IPS-NIHi7 (cell line): ENCODE measurements around the gene TRIM47.
A peak's percentile ranks its signal among the peaks of the same experiment; 100 is the strongest.

ENCODE experiments used
- DNase-seq: peaks from one replicate; pipeline ENCODE4 v3.0.0; 2012; ENCODE audit warnings: mixed read lengths; ENCODE audit errors: extremely low spot score

Gene TRIM47

DNA sequence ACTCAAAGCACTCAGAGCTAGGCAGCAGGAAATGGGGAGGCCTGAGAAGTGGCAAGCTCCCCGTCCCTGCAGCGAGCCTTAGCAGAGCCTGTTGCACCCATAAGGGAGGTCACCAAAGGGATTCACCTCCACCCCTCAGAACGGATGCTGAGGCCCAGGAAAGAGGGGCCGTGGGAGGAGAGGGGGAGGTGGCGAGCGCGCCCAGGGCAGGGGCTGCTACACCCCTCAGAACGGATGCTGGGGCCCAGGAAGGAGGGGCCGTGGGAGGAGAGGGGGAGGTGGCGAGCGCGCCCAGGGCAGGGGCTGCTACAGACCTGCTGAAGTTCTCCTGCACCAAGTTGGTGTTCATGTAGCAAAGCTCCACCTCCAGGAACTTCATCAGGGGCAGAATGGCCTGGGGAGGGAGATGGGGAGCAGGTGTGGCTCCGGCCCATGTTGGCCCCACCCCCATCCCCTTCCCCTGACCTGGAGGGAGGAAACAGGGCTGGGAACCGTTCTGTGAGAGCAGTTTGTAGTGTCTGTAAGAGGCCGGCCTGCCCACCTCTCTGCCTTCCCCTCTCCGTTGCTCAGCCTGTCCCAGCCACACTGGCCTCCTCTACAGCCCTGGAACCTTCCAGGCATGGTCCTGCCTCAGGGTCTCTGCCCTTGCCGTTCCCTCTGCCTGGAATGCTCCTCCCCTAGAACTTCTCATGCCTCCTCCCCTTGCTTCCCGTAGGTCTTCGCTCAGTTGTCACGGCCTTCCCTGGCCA lies 45.6 kb downstream of the TRIM47 start:
- DNase-seq = peak; percentile 88

- no peak for DNase-seq
Observed at GRCh38 chr17:75832164-75832651, 46.2 kb downstream of the TRIM47 start.

DNA sequence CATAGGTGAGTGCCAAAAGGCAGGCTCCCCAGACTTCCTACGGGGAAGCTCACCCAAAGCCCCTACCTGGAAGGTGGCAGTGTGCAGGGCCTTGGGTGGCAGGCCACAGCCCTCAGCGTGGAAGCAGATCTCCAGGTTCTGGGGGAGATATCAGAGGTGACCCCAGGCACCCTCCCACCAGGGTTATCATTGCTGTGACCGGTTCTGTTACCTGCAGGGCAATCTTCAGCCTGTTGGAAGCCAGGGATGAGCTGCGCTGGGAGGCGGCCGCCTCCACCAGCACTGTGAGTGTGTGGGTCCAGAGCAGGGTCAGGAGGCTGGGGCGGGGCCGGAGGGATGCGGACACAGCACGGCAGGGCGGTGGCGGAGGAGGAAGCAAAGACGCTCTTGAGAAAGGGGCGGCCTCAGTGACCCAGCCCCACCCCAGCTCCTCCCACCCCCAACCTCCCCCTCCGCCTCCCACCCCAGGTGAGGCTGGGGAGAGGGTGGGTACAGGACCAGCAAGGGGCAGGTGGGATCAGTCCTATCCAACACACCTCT lies 47.3 kb downstream of the TRIM47 start:
- no peak for DNase-seq

- DNase-seq = peak; percentile 84
Observed at GRCh38 chr17:75830164-75831031, 48.0 kb downstream of the TRIM47 start.

DNA sequence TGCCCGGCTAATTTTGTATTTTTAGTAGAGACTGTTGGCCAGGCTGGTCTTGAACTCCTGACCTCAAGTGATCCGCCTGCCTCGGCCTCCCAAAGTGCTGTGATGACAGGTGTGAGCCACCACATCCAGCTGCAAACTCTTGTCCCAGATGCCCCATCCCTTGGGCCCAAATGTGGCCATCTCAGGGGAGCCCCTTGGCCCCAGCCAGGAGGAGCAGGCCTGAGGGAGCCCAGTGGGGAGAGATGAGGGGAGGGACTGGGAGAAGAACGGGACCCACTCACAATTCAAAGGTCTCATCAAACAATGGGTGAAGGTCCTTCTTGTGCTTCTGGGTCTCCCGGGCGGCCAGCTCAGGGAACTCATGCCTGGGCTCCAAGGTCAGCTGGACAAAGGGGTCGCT lies 48.6 kb downstream of the TRIM47 start:
- no peak for DNase-seq

- no peak for DNase-seq
Observed at GRCh38 chr17:75828741-75829140, 49.6 kb downstream of the TRIM47 start.

- no peak for DNase-seq
Observed at GRCh38 chr17:75828076-75828400, 50.3 kb downstream of the TRIM47 start.

GRCh38 chr17:75827308-75828075 lies 50.9 kb downstream of the TRIM47 start:
- peak; percentile 96 for DNase-seq

GRCh38 chr17:75826561-75827307 lies 51.6 kb downstream of the TRIM47 start:
- no peak for DNase-seq

DNA sequence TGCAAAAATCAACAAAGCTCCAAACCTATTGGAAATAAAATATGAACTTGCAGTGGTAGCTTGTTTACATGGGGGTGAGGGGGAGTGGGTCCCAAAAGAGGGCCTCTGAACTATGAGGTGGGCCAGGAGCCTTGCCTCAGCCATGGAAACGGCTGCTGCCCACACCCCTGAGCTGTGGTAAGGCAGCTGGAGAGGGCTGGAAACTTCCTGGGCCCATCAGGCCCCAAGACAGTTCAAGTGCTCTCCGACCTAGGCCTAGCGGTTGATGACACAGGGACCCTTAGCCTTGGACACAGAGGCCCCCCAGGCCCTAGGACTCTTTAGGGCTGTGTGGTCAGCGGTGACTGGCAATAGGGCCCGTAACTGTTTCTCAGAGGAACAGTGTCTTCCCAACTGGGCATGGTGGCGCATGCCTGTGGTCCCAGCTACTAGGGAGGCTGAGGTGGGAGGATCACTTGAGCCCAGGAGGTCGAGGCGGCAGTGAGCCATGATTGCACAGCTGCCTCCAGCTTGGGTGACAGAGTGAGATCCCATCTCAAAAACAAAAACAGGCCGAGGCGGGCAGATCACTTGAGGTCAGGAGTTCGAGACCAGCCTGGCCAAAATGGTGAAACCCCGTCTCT lies 52.5 kb downstream of the TRIM47 start:
- no peak for DNase-seq

- DNase-seq = no peak
Observed at GRCh38 chr17:75825149-75825552, 53.2 kb downstream of the TRIM47 start.

DNA sequence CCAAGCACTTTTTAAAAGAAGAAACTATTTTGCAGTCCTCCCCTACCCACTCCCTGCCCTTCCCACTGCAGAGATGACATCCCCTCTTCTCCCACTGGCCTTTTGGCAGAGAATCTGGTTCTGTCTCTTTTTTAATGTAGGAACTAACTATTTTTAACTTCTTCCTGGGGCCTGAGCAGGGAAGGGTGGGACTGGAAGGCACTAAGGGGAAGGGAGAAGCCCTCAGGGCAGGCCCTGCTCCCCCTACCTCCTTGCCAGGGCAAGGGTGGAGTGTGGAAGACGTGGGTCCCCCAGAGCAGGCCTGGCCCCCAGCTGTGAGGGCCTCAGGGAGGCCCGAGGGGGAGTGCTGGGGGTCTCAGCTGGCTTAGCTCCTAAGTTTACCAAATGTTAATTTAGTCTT lies 53.7 kb downstream of the TRIM47 start:
- no peak for DNase-seq
